Stimulated activated CD8-positive, alpha-beta memory T cell treated with anti-CD3 and anti-CD28 coated beads, Interleukin-4, amount 100 ng/mL, for 1 hour (primary cell): ENCODE data around the gene GLRA1.
"Not testable (repeated sequence)": the region's sequence is repeated elsewhere in the genome, so short reads cannot be mapped to it uniquely, and the experiment has no call there.

Experiments used
- DNase-seq, 2 donors: peaks; one replicate each; pipeline ENCODE4 v3.0.0-alpha.2; 2020; ENCODE audit warnings: low read depth in 2 of 2, low spot score in 1 of 2

GLRA1 gene

GRCh38 chr5:151820271-151820670, 104.4 kb downstream of the GLRA1 start:
- no peak for DNase-seq

- no peak for DNase-seq
Observed at GRCh38 chr5:151819830-151820229, 104.8 kb downstream of the GLRA1 start.

- no peak for DNase-seq
Observed at GRCh38 chr5:151815051-151815450, 109.6 kb downstream of the GLRA1 start.

GRCh38 chr5:151812757-151813309, 111.8 kb downstream of the GLRA1 start:
- DNase-seq: no peak

- DNase-seq: no peak
Observed at GRCh38 chr5:151811593-151812321, 112.9 kb downstream of the GLRA1 start.

GRCh38 chr5:151810897-151811296, 113.8 kb downstream of the GLRA1 start:
- DNase-seq: no peak

- DNase-seq: no peak
Observed at GRCh38 chr5:151810449-151810848, 114.2 kb downstream of the GLRA1 start.

- DNase-seq: no peak
Observed at GRCh38 chr5:151808451-151809169, 116.0 kb downstream of the GLRA1 start.

GRCh38 chr5:151805414-151806223, 119.0 kb downstream of the GLRA1 start:
- DNase-seq: no peak

GRCh38 chr5:151800532-151800931, 124.1 kb downstream of the GLRA1 start:
- DNase-seq: no peak

GRCh38 chr5:151799407-151799806, 125.2 kb downstream of the GLRA1 start:
- DNase-seq: no peak

GRCh38 chr5:151798674-151799073, 126.0 kb downstream of the GLRA1 start:
- DNase-seq: no peak

GRCh38 chr5:151795426-151795825, 129.2 kb downstream of the GLRA1 start:
- DNase-seq: no peak

GRCh38 chr5:151793358-151793757, 131.3 kb downstream of the GLRA1 start:
- DNase-seq: no peak

GRCh38 chr5:151787817-151788216, 136.8 kb downstream of the GLRA1 start:
- DNase-seq: no peak

GRCh38 chr5:151786468-151786867, 138.2 kb downstream of the GLRA1 start:
- no peak for DNase-seq

- DNase-seq: no peak
Observed at GRCh38 chr5:151784141-151784540, 140.5 kb downstream of the GLRA1 start.

GRCh38 chr5:151783664-151784063, 141.0 kb downstream of the GLRA1 start:
- not testable (repeated sequence) for DNase-seq

GRCh38 chr5:151781201-151781600, 143.4 kb downstream of the GLRA1 start:
- DNase-seq: no peak

- DNase-seq: no peak
Observed at GRCh38 chr5:151780348-151780747, 144.3 kb downstream of the GLRA1 start.

- no peak for DNase-seq
Observed at GRCh38 chr5:151779531-151780125, 145.0 kb downstream of the GLRA1 start.
